ENCODE measurements around the gene UPF3A. TPM values are rescaled to one million over a fixed set of nuclear protein-coding genes. Genes with fewer than 3 reads are reported as not detected.

Gene UPF3A
- total and polyA plus RNA-seq, 2 of the 4 experiments (the other 2 are of a cell fraction) = 11.7 to 51.6 TPM

DNA sequence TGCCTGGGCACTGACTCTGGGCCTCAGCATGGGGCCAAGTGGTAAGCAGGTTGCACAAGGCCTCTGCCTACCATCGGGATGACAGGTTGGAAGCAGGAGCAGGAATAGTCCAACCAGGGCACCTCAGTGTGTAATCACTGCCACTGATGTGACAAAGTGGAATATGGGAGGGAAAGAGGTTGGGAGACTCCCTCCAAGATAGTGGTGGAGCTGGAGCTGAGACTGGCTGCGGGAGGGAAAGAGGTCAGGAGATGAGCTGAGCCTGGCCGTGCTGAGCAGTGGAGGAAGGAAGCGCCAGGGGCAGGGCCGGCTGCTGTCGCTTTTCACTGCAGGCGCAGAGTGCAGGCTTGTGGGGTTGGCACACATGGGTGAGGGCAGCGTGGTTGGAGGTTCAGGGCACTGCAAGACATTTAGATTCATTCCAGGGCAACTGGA, 6.8 kb downstream of the UPF3A start:
- no peak for ATAC-seq (ENCODE audit: low read depth)
- peaks cover 7% of the 10 kb centered on the region for H4K20me1 ChIP-seq (ENCODE audit: insufficient read depth, low read length)
- H3K27ac ChIP-seq (ENCODE audit: insufficient read depth, low read length) = no peak overlapping the region
- no peak for DNase-seq
- in situ Hi-C loops (cut with MboI; ENCODE audit: low sequenced_read_pairs) = no loop called here
- dilution Hi-C loops (cut with HindIII; ENCODE audit: low sequenced_read_pairs, unreplicated experiment) = no loop called here
- H3K14ac ChIP-seq (replicated peaks; ENCODE audit: low read depth, low read length) = no peak overlapping the region
- peaks cover 41% of the 10 kb centered on the region for H3K36me3 ChIP-seq (ENCODE audit: control insufficient read depth, insufficient read depth, low read length)
- intact Hi-C loops (cut with micrococcal nuclease) = no loop called here
- H3K79me1 ChIP-seq (ENCODE audit: low read depth in 1 of 2, low read length in 2 of 2) = peaks cover 35 to 67% of the 10 kb centered on the region in 2 experiments
- no peak overlapping the region for H3K4ac ChIP-seq (ENCODE audit: low read depth, low read length)
- H3K27me3 ChIP-seq (ENCODE audit: control insufficient read depth, insufficient read depth, low read length) = no peaks in the 10 kb centered on the region
- BruUV-seq (replicated peaks) = no TSS peak
- H2BK120ac ChIP-seq (ENCODE audit: low read depth, low read length) = no peak overlapping the region
- H3K56ac ChIP-seq (ENCODE audit: extremely low read depth, insufficient read depth, low read length) = no peak overlapping the region
- H3K4me3 ChIP-seq (ENCODE audit: insufficient read depth, low read depth, low read length) = no peak overlapping the region
- H3K18ac ChIP-seq (ENCODE audit: low read depth, low read length) = no peak overlapping the region
- H3K4me2 ChIP-seq (ENCODE audit: low read depth, low read length) = no peak overlapping the region
- H2AK5ac ChIP-seq (ENCODE audit: low read depth, low read length) = no peak overlapping the region
- H4K5ac ChIP-seq (ENCODE audit: low read depth, low read length) = no peak overlapping the region
- no peak overlapping the region for H2BK15ac ChIP-seq (ENCODE audit: low read depth, low read length)
- 92% methylated on average over 7 of the region's 8 CpGs; no CpG with 5 or more reads in 1 of the 2 experiments for WGBS, 2 experiments (ENCODE audit: extremely low coverage in 2 of 2, insufficient read length in 1 of 2)
- no peak overlapping the region for H2AFZ ChIP-seq (replicated peaks; ENCODE audit: low read length, poor library complexity)
- peaks cover 29% of the 10 kb centered on the region for H3K9me1 ChIP-seq (ENCODE audit: insufficient read depth, low read length)
- H3K9me3 ChIP-seq (ENCODE audit: control insufficient read depth, insufficient read depth, low read length) = no peaks in the 10 kb centered on the region
- H4K91ac ChIP-seq (ENCODE audit: insufficient read depth, low read depth, low read length) = no peak overlapping the region
- no peak overlapping the region for H2BK20ac ChIP-seq (ENCODE audit: low read depth, low read length)
- H2BK5ac ChIP-seq (ENCODE audit: low read depth, low read length, poor library complexity, severe bottlenecking) = no peak overlapping the region
- no peak overlapping the region for H2AK9ac ChIP-seq (replicated peaks; ENCODE audit: low read depth, low read length, poor library complexity)
- no peak overlapping the region for H3K23ac ChIP-seq (ENCODE audit: low read depth, low read length)
- H3K4me1 ChIP-seq (ENCODE audit: control insufficient read depth, insufficient read depth, low read length) = no peaks in the 10 kb centered on the region; the same call in 1 of the 2 replicates
- H4K8ac ChIP-seq (ENCODE audit: low read depth in 2 of 2, low read length in 2 of 2) = no peak overlapping the region
- TF ChIP-seq MAFK (IDR thresholded peaks at IDR 0.05; ENCODE audit: low read depth, low read length) (no peak), MAZ (IDR thresholded peaks at IDR 0.05; ENCODE audit: borderline replicate concordance, low read depth, low read length) (no peak), CHD1 (IDR thresholded peaks at IDR 0.05; ENCODE audit: low read depth, low read length) (no peak), POLR2A (IDR thresholded peaks at IDR 0.05; ENCODE audit: low read depth, low read length) (no peak), FOS (IDR thresholded peaks at IDR 0.05; ENCODE audit: low read depth, low read length) (no peak), RCOR1 (IDR thresholded peaks at IDR 0.05; ENCODE audit: insufficient replicate concordance, low read length) (no peak)
- TF ChIP-seq, protein P1, sequence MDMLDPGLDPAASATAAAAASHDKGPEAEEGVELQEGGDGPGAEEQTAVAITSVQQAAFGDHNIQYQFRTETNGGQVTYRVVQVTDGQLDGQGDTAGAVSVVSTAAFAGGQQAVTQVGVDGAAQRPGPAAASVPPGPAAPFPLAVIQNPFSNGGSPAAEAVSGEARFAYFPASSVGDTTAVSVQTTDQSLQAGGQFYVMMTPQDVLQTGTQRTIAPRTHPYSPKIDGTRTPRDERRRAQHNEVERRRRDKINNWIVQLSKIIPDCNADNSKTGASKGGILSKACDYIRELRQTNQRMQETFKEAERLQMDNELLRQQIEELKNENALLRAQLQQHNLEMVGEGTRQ (IDR thresholded peaks at IDR 0.05; ENCODE audit: low read depth, low read length) = no peak
- TF ChIP-seq, protein P2, sequence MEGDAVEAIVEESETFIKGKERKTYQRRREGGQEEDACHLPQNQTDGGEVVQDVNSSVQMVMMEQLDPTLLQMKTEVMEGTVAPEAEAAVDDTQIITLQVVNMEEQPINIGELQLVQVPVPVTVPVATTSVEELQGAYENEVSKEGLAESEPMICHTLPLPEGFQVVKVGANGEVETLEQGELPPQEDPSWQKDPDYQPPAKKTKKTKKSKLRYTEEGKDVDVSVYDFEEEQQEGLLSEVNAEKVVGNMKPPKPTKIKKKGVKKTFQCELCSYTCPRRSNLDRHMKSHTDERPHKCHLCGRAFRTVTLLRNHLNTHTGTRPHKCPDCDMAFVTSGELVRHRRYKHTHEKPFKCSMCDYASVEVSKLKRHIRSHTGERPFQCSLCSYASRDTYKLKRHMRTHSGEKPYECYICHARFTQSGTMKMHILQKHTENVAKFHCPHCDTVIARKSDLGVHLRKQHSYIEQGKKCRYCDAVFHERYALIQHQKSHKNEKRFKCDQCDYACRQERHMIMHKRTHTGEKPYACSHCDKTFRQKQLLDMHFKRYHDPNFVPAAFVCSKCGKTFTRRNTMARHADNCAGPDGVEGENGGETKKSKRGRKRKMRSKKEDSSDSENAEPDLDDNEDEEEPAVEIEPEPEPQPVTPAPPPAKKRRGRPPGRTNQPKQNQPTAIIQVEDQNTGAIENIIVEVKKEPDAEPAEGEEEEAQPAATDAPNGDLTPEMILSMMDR (conservative IDR thresholded peaks at IDR 0.05; ENCODE audit: low read depth, low read length) = no peak
- ChIA-PET CTCF (no interaction called here), POLR2A (ENCODE audit: unreplicated experiment) (no interaction called here)
- no peak overlapping the region for H3K9ac ChIP-seq (ENCODE audit: low read depth, low read length)
